Mesendoderm (in vitro differentiated cells): ENCODE data around the gene C16orf89.

Experiments
- DNase-seq: peaks from one replicate; pipeline ENCODE4 v3.0.0; 2013
- H2AK5ac ChIP-seq: 2 replicates; pipeline ENCODE4 v1.6.1; 2013; ENCODE audit warnings: low read length, inconsistent platforms
- H2BK120ac ChIP-seq: 2 replicates; pipeline ENCODE4 v1.6.1; 2013; ENCODE audit warnings: low read depth, mild to moderate bottlenecking, low read length, moderate library complexity, mixed read lengths
- H2BK15ac ChIP-seq: replicated peaks from 2 replicates; pipeline ENCODE4 v1.6.1; 2013; ENCODE audit warnings: low read depth, mild to moderate bottlenecking, moderate library complexity
- H2BK5ac ChIP-seq: 2 replicates; pipeline ENCODE4 v1.6.1; 2013; ENCODE audit warnings: low read length, inconsistent platforms
- H3K18ac ChIP-seq: 2 replicates; pipeline ENCODE4 v1.6.1; 2013; ENCODE audit warnings: mild to moderate bottlenecking, low read length, mixed read lengths
- H3K23ac ChIP-seq: one replicate; pipeline ENCODE4 v1.6.1; 2013; ENCODE audit warnings: low read length
- H3K27ac ChIP-seq: 2 replicates; pipeline ENCODE4 v1.5.1; 2013; ENCODE audit warnings: low read depth, mild to moderate bottlenecking, inconsistent platforms, low read length, moderate library complexity
- H3K27me3 ChIP-seq: 2 replicates; pipeline ENCODE4 v1.6.1; 2013; ENCODE audit warnings: low read length, control low read depth, mild to moderate bottlenecking, inconsistent platforms; ENCODE audit not compliant: insufficient read depth, poor library complexity
- H3K36me3 ChIP-seq: 2 replicates; pipeline ENCODE4 v1.6.1; 2013; ENCODE audit warnings: low read length, inconsistent platforms; ENCODE audit not compliant: control insufficient read depth, insufficient read depth
- H3K4ac ChIP-seq: one replicate; pipeline ENCODE4 v1.6.1; 2013; ENCODE audit warnings: low read depth, mild to moderate bottlenecking, low read length, moderate library complexity
- H3K4me1 ChIP-seq: 2 replicates; pipeline ENCODE4 v1.6.1; 2013; ENCODE audit warnings: low read depth, low read length, inconsistent platforms; ENCODE audit not compliant: control insufficient read depth
- H3K4me2 ChIP-seq: 2 replicates; pipeline ENCODE4 v1.6.1; 2013; ENCODE audit warnings: low read length
- H3K4me3 ChIP-seq: 2 replicates; pipeline ENCODE4 v1.5.1; 2013; ENCODE audit warnings: mild to moderate bottlenecking, low read length
- H3K56ac ChIP-seq: one replicate; pipeline ENCODE4 v1.6.1; 2013; ENCODE audit warnings: low read length
- H3K79me1 ChIP-seq: 2 replicates; pipeline ENCODE4 v1.6.1; 2013; ENCODE audit warnings: low read length, inconsistent platforms
- H3K79me2 ChIP-seq: 2 replicates; pipeline ENCODE4 v1.6.1; 2013; ENCODE audit warnings: mild to moderate bottlenecking, low read length; ENCODE audit not compliant: control insufficient read depth, insufficient read depth
- H3K9ac ChIP-seq: 2 replicates; pipeline ENCODE4 v1.6.1; 2013; ENCODE audit warnings: low read length, inconsistent platforms
- H4K5ac ChIP-seq: one replicate; pipeline ENCODE4 v1.6.1; 2013; ENCODE audit warnings: low read length
- H4K8ac ChIP-seq: one replicate; pipeline ENCODE4 v1.6.1; 2013; ENCODE audit warnings: low read depth, mild to moderate bottlenecking, control low read depth, low read length, moderate library complexity
- WGBS: extraction: QIAGEN DNeasy Blood & Tissue Kit; methylation state at CpG from one replicate; pipeline ENCODE4 v1.1.7; 2013; ENCODE audit warnings: low lambda C conversion rate, missing lambda C conversion rate; ENCODE audit not compliant: insufficient coverage; ENCODE audit errors: extremely low coverage; 5-methylcytosine and 5-hydroxymethylcytosine counted together

The C16orf89 gene

DNA sequence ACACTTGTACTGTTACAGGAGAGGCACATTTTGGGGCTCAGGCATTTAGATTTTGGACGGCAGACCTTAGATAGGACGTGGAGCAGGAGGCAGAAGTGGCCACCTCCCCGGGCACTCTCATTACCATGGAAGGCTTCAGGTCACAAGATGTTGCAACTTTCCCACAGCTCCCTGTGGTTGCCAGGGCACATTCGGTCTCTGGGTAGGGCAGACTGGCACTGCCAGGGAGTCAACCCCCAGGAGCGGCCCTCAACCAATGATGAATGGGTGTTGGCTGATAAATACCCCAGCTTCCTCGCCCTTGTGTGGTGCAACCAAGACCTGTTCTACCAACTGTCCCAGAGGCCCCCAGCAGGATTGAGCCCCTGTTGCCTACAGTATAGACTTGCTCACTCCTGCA, 43.2 kb downstream of the C16orf89 start:
- Histone ChIP-seq H3K4me2 (no peak overlapping the region), H2AK5ac (no peak overlapping the region), H3K18ac (no peak overlapping the region), H3K4ac (no peak overlapping the region), H3K79me2 (no peaks in the 10 kb centered on the region), H3K79me1 (no peaks in the 10 kb centered on the region), H2BK5ac (no peak overlapping the region), H3K9ac (no peak overlapping the region), H3K36me3 (no peaks in the 10 kb centered on the region), H2BK120ac (no peak overlapping the region), H3K23ac (no peak overlapping the region), H4K5ac (no peak overlapping the region), H3K27ac (no peak overlapping the region), H4K8ac (no peak overlapping the region), H3K56ac (no peak overlapping the region), H2BK15ac (no peak overlapping the region), H3K4me1 (no peaks in the 10 kb centered on the region), H3K27me3 (no peaks in the 10 kb centered on the region), H3K4me3 (no peak overlapping the region)
- WGBS = no CpG with 5 or more reads among the region's 6 CpGs
- DNase-seq = no peak

GRCh38 chr16:5020551-5020950, 45.2 kb downstream of the C16orf89 start:
- H3K23ac ChIP-seq = no peak overlapping the region
- no peaks in the 10 kb centered on the region for H3K36me3 ChIP-seq
- no peak overlapping the region for H3K18ac ChIP-seq
- H4K5ac ChIP-seq = no peak overlapping the region
- DNase-seq = no peak
- H2BK5ac ChIP-seq = no peak overlapping the region
- WGBS = no CpG with 5 or more reads among the region's 15 CpGs
- no peak overlapping the region for H4K8ac ChIP-seq
- H3K4me3 ChIP-seq = no peak overlapping the region
- H2AK5ac ChIP-seq = no peak overlapping the region
- H3K27me3 ChIP-seq = no peaks in the 10 kb centered on the region
- no peak overlapping the region for H3K4ac ChIP-seq
- no peak overlapping the region for H3K27ac ChIP-seq
- no peak overlapping the region for H3K9ac ChIP-seq
- H3K79me1 ChIP-seq = no peaks in the 10 kb centered on the region
- no peak overlapping the region for H3K56ac ChIP-seq
- no peaks in the 10 kb centered on the region for H3K4me1 ChIP-seq
- H3K79me2 ChIP-seq = no peaks in the 10 kb centered on the region
- no peak overlapping the region for H2BK120ac ChIP-seq
- no peak overlapping the region for H2BK15ac ChIP-seq
- H3K4me2 ChIP-seq = no peak overlapping the region

DNA sequence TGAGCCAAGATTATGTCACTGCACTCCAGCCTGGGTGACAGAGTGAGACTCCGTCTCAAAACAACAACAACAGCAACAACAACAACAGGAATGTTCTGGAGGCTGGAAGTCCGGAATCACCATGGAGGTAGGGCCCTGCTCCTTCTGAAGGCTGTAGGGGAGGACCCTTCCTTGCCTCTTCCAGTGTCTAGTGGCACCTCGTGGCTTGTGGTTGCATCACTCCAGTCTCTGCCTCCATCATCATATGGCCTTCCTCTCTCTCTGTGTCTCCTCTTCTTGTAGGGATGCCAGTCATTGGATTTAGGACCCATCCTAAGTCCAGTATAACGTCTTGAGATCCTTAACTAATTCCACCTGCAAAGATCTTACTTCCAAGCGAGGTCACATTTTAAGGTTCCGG, 46.0 kb downstream of the C16orf89 start:
- Histone ChIP-seq H2BK120ac (no peak overlapping the region), H3K4ac (no peak overlapping the region), H3K27ac (no peak overlapping the region), H3K79me1 (no peaks in the 10 kb centered on the region), H3K36me3 (no peaks in the 10 kb centered on the region), H3K79me2 (no peaks in the 10 kb centered on the region), H3K4me3 (no peak overlapping the region), H2BK5ac (no peak overlapping the region), H3K18ac (no peak overlapping the region), H2AK5ac (no peak overlapping the region), H3K4me2 (no peak overlapping the region), H3K9ac (no peak overlapping the region), H3K27me3 (no peaks in the 10 kb centered on the region), H2BK15ac (no peak overlapping the region), H3K23ac (no peak overlapping the region), H3K56ac (no peak overlapping the region), H4K8ac (no peak overlapping the region), H3K4me1 (no peaks in the 10 kb centered on the region), H4K5ac (no peak overlapping the region)
- DNase-seq = no peak
- no CpG with 5 or more reads among the region's 6 CpGs for WGBS

GRCh38 chr16:5018793-5019192, 47.0 kb downstream of the C16orf89 start:
- WGBS = no CpG with 5 or more reads among the region's 9 CpGs
- Histone ChIP-seq H3K9ac (no peak overlapping the region), H3K36me3 (no peaks in the 10 kb centered on the region), H3K4ac (no peak overlapping the region), H2BK120ac (no peak overlapping the region), H3K79me2 (no peaks in the 10 kb centered on the region), H4K8ac (no peak overlapping the region), H2AK5ac (no peak overlapping the region), H3K56ac (no peak overlapping the region), H4K5ac (no peak overlapping the region), H3K79me1 (no peaks in the 10 kb centered on the region), H2BK15ac (no peak overlapping the region), H3K18ac (no peak overlapping the region), H3K4me3 (no peak overlapping the region), H3K4me2 (no peak overlapping the region), H3K27me3 (no peaks in the 10 kb centered on the region), H3K4me1 (no peaks in the 10 kb centered on the region), H2BK5ac (no peak overlapping the region), H3K27ac (no peak overlapping the region), H3K23ac (no peak overlapping the region)
- DNase-seq = no peak

DNA sequence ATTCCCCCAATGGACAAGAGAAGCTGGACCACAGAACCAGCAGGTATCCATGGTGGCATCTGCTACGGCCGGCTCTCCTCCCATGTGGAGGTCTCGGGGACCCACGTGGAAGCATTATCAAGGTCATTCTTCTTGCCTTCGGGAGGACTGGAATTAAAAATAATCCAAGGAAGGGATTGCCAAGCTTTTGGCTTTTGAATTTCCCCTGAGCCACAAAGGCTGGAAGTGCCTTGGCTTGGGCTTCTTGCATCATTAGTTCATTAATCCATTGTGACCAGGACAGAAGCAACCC, 48.1 kb downstream of the C16orf89 start:
- Histone ChIP-seq H4K5ac (no peak overlapping the region), H3K79me2 (no peaks in the 10 kb centered on the region), H4K8ac (no peak overlapping the region), H3K27me3 (no peaks in the 10 kb centered on the region), H3K4me1 (no peaks in the 10 kb centered on the region), H3K4me3 (no peak overlapping the region), H3K9ac (no peak overlapping the region), H3K4ac (no peak overlapping the region), H3K23ac (no peak overlapping the region), H3K18ac (no peak overlapping the region), H3K36me3 (no peaks in the 10 kb centered on the region), H2BK5ac (no peak overlapping the region), H2AK5ac (no peak overlapping the region), H2BK120ac (no peak overlapping the region), H3K79me1 (no peaks in the 10 kb centered on the region), H3K4me2 (no peak overlapping the region), H3K56ac (no peak overlapping the region), H3K27ac (no peak overlapping the region), H2BK15ac (no peak overlapping the region)
- DNase-seq = no peak
- no CpG with 5 or more reads among the region's 5 CpGs for WGBS

GRCh38 chr16:5016967-5017677, 48.6 kb downstream of the C16orf89 start:
- no peak for DNase-seq
- Histone ChIP-seq H3K36me3 (no peaks in the 10 kb centered on the region), H2BK120ac (no peak overlapping the region), H3K4me3 (no peak overlapping the region), H3K79me1 (no peaks in the 10 kb centered on the region), H2BK5ac (no peak overlapping the region), H3K4me1 (no peaks in the 10 kb centered on the region), H3K27me3 (no peaks in the 10 kb centered on the region), H3K4me2 (no peak overlapping the region), H2AK5ac (no peak overlapping the region), H3K18ac (no peak overlapping the region), H3K4ac (no peak overlapping the region), H3K23ac (no peak overlapping the region), H4K5ac (no peak overlapping the region), H4K8ac (no peak overlapping the region), H2BK15ac (no peak overlapping the region), H3K79me2 (no peaks in the 10 kb centered on the region), H3K56ac (no peak overlapping the region), H3K9ac (no peak overlapping the region), H3K27ac (no peak overlapping the region)
- no CpG with 5 or more reads among the region's 6 CpGs for WGBS
